ENCODE data around the gene PPP6R2. TPM values are rescaled to one million over a fixed set of nuclear protein-coding genes. Genes with fewer than 3 reads are reported as not detected.

The PPP6R2 gene
- total and polyA plus RNA-seq, 2 donors (not counting 3 experiments of a cell fraction or from before 2014, with no cell fraction given): 38.6 to 54.6 TPM

DNA sequence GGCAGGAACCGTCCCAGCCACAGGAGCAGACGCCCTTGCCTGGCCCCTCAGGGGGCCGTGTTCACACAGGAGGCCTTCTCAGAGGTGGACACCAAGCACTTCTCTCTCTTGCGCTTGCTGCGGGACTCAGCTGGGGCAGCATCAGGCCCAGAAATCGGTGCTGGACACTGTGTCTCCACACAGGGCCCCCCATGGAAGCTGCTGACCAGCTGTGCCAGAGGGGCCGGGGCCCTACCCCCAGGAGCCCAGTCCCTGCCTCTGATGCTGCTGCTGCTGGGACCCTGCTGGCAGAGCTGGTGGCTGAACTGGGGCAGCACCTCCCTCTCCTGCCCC lies 39.6 kb upstream of the PPP6R2 start:
- Histone ChIP-seq H3K27ac (ENCODE audit: insufficient read depth, low read depth, low read length) (no peak overlapping the region), H3K9me1 (replicated peaks; ENCODE audit: control insufficient read depth, extremely low read depth, insufficient read depth, low read length) (no peaks in the 10 kb centered on the region), H3K27me3 (ENCODE audit: control insufficient read depth in 2 of 2, insufficient read depth in 2 of 2, low read length in 2 of 2) (no peaks in the 10 kb centered on the region), H2AFZ (ENCODE audit: low read depth, low read length) (no peak overlapping the region), H3K79me2 (ENCODE audit: control insufficient read depth, insufficient read depth, low read length) (peaks cover 80% of the 10 kb centered on the region), H3K4me2 (ENCODE audit: insufficient read depth, low read length) (no peak overlapping the region), H3K36me3 (ENCODE audit: control insufficient read depth in 2 of 2, extremely low read depth in 1 of 2, insufficient read depth in 2 of 2, low read length in 2 of 2) (peaks cover 0 to 6% of the 10 kb centered on the region in 2 experiments), H3K9me3 (replicated peaks; ENCODE audit: control insufficient read depth, insufficient read depth, low read length) (no peaks in the 10 kb centered on the region), H3K4me3 (replicated peaks in 1 of 3; ENCODE audit: insufficient read depth in 1 of 3, low read depth in 1 of 3, low read length in 3 of 3) (no peak overlapping the region), H3K4me1 (ENCODE audit: control insufficient read depth, extremely low read depth, insufficient read depth, low read length) (peaks cover 30% of the 10 kb centered on the region), H4K20me1 (replicated peaks; ENCODE audit: control insufficient read depth, extremely low read depth, insufficient read depth, low read length) (no peaks in the 10 kb centered on the region), H3K9ac (replicated peaks; ENCODE audit: extremely low read depth, insufficient read depth, low read length) (no peak overlapping the region)
- POLR2A ChIA-PET: no interaction called here
- BruUV-seq (replicated peaks): no TSS peak
- TF ChIP-seq GATA2 (IDR thresholded peaks at IDR 0.05; ENCODE audit: insufficient read depth, insufficient read length, low read depth, low read length): no peak
- TF ChIP-seq CTCF (IDR thresholded peaks at IDR 0.05; ENCODE audit: extremely low read depth in 1 of 2, insufficient read depth in 1 of 2, low read depth in 1 of 2, low read length in 2 of 2): no peak
- no peak for TF ChIP-seq POLR2AphosphoS5 (IDR thresholded peaks at IDR 0.05; ENCODE audit: insufficient read depth, low read depth, low read length)
- no peak for TF ChIP-seq POLR2A (IDR thresholded peaks at IDR 0.05; ENCODE audit: low read depth, low read length)
- no peak for TF ChIP-seq MYC (IDR thresholded peaks at IDR 0.05; ENCODE audit: low read depth, low read length)
- TF ChIP-seq EZH2 (IDR thresholded peaks at IDR 0.05; ENCODE audit: borderline replicate concordance, low read depth, low read length, severe bottlenecking): no peak
- DNase-seq (ENCODE audit: low read depth, low spot score): no peak
- dilution Hi-C loops (cut with MboI; ENCODE audit: extremely low pct_ligation_motif_present, low sequenced_read_pairs) (no loop called here), intact Hi-C loops (cut with micrococcal nuclease) (no loop called here)
- CTCF ChIA-PET: interaction anchor here (0.7 to 1.0 kb wide), 2 partner anchors 9 to 51 kb away, joined by 3 read pairs; no protein-coding TSS in a partner anchor
- FAIRE-seq: no peak
